Gastroesophageal sphincter (tissue), 3 donors: ENCODE results near the gene TMBIM1.

Experiments used
- CTCF ChIP-seq, 4 experiments: fragments of 200-600 bp in 2 of 4; fragments of 450-650 bp in 2 of 4; sonication (generic) in 1 of 4; IDR thresholded peaks; one replicate each; pipeline ENCODE4 v1.5.1; 2017 to 2019; ENCODE audit warnings: antibody characterized with exemption in 4 of 4, mild to moderate bottlenecking in 2 of 4, moderate library complexity in 2 of 4
- EP300 ChIP-seq: sonication (generic); formaldehyde crosslinking; IDR thresholded peaks from one replicate; pipeline ENCODE4 v1.6.1; 2017; ENCODE audit warnings: antibody characterized with exemption, mild to moderate bottlenecking
- POLR2A ChIP-seq, 2 donors: fragments of 450-650 bp; IDR thresholded peaks; one replicate each; pipeline ENCODE4 v1.6.1; 2017; ENCODE audit warnings: antibody characterized with exemption in 2 of 2, mild to moderate bottlenecking in 2 of 2, moderate library complexity in 1 of 2
- POLR2AphosphoS5 ChIP-seq: sonication (generic); formaldehyde crosslinking; IDR thresholded peaks from one replicate; pipeline ENCODE4 v1.6.1; 2017; ENCODE audit warnings: antibody characterized with exemption

GRCh38 chr2:218230882-218231281, 61.4 kb downstream of the TMBIM1 start:
- TF ChIP-seq EP300 (no peak), CTCF (IDR thresholded peaks at IDR 0.05) (peak in 1 of 4 experiments; percentile 8), POLR2A (IDR thresholded peaks at IDR 0.05) (no peak), POLR2AphosphoS5 (no peak)
